Breast epithelium (tissue), 3 donors: Measurements from ENCODE around the gene LIPA.

ENCODE experiments used
- POLR2A ChIP-seq: fragments of 450-650 bp; IDR thresholded peaks from one replicate; pipeline ENCODE4 v1.6.1; 2016; ENCODE audit warnings: antibody characterized with exemption, mild to moderate bottlenecking, moderate library complexity
- POLR2AphosphoS5 ChIP-seq, 3 donors: sonication (generic); formaldehyde crosslinking; IDR thresholded peaks; one replicate each; pipeline ENCODE4 v1.6.1; 2017; ENCODE audit warnings: antibody characterized with exemption in 3 of 3
- TF ChIP-seq, protein P1 (sequence below), 3 donors: fragments of 450-650 bp; IDR thresholded peaks; one replicate each; pipeline ENCODE4 v1.5.1; 2016 to 2017; ENCODE audit warnings: antibody characterized with exemption in 3 of 3, mild to moderate bottlenecking in 3 of 3, moderate library complexity in 3 of 3

- TF ChIP-seq, protein P1, sequence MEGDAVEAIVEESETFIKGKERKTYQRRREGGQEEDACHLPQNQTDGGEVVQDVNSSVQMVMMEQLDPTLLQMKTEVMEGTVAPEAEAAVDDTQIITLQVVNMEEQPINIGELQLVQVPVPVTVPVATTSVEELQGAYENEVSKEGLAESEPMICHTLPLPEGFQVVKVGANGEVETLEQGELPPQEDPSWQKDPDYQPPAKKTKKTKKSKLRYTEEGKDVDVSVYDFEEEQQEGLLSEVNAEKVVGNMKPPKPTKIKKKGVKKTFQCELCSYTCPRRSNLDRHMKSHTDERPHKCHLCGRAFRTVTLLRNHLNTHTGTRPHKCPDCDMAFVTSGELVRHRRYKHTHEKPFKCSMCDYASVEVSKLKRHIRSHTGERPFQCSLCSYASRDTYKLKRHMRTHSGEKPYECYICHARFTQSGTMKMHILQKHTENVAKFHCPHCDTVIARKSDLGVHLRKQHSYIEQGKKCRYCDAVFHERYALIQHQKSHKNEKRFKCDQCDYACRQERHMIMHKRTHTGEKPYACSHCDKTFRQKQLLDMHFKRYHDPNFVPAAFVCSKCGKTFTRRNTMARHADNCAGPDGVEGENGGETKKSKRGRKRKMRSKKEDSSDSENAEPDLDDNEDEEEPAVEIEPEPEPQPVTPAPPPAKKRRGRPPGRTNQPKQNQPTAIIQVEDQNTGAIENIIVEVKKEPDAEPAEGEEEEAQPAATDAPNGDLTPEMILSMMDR (IDR thresholded peaks at IDR 0.05) = no peak
- no peak for TF ChIP-seq POLR2A
- TF ChIP-seq POLR2AphosphoS5 (IDR thresholded peaks at IDR 0.05) = no peak
Measured at GRCh38 chr10:89197473-89197872, 54.1 kb downstream of the LIPA start.
